Eye (tissue), 1 donor: ENCODE data around the gene LTBP1.
"Not testable (repeated sequence)": the region's sequence is repeated elsewhere in the genome, so short reads cannot be mapped to it uniquely, and the experiment has no call there.

ENCODE experiments used
- DNase-seq: peaks from one replicate; pipeline ENCODE4 v3.0.0-alpha.2; 2015

The LTBP1 gene

GRCh38 chr2:33404321-33404720 is 457.6 kb downstream of the LTBP1 start:
- DNase-seq, result no peak

GRCh38 chr2:33406622-33407021 is 459.9 kb downstream of the LTBP1 start:
- DNase-seq, result no peak

GRCh38 chr2:33408109-33408508 is 461.4 kb downstream of the LTBP1 start:
- DNase-seq, result no peak

- DNase-seq, result no peak
Measured at GRCh38 chr2:33409417-33409955, 462.7 kb downstream of the LTBP1 start.

GRCh38 chr2:33411765-33412164 is 465.0 kb downstream of the LTBP1 start:
- DNase-seq, result no peak

GRCh38 chr2:33412920-33413319 is 466.2 kb downstream of the LTBP1 start:
- DNase-seq, result no peak

GRCh38 chr2:33419581-33420200 is 472.9 kb downstream of the LTBP1 start:
- DNase-seq, result no peak

GRCh38 chr2:33420726-33421125 is 474.0 kb downstream of the LTBP1 start:
- no peak for DNase-seq

GRCh38 chr2:33421820-33422219 is 475.1 kb downstream of the LTBP1 start:
- DNase-seq, result no peak

GRCh38 chr2:33425161-33425560 is 478.4 kb downstream of the LTBP1 start:
- DNase-seq, result no peak

GRCh38 chr2:33425586-33426031 is 478.9 kb downstream of the LTBP1 start:
- no peak for DNase-seq

- peak; percentile 59 for DNase-seq
Measured at GRCh38 chr2:33426666-33427231, 480.0 kb downstream of the LTBP1 start.

- no peak for DNase-seq
Measured at GRCh38 chr2:33430077-33430476, 483.3 kb downstream of the LTBP1 start.

GRCh38 chr2:33430856-33431255 is 484.1 kb downstream of the LTBP1 start:
- DNase-seq, result no peak

GRCh38 chr2:33432871-33433270 is 486.1 kb downstream of the LTBP1 start:
- no peak for DNase-seq

- DNase-seq, result no peak
Measured at GRCh38 chr2:33433279-33434235, 486.8 kb downstream of the LTBP1 start.

GRCh38 chr2:33435518-33435917 is 488.8 kb downstream of the LTBP1 start:
- no peak for DNase-seq

GRCh38 chr2:33436083-33436482 is 489.3 kb downstream of the LTBP1 start:
- DNase-seq, result no peak

- DNase-seq, result peak; percentile 33
Measured at GRCh38 chr2:33437297-33437696, 490.5 kb downstream of the LTBP1 start.

GRCh38 chr2:33437815-33438214 is 491.1 kb downstream of the LTBP1 start:
- DNase-seq, result no peak

- DNase-seq, result peak; percentile 89
Measured at GRCh38 chr2:33441235-33441810, 494.6 kb downstream of the LTBP1 start.

GRCh38 chr2:33442052-33442451 is 495.3 kb downstream of the LTBP1 start:
- not testable (repeated sequence) for DNase-seq

GRCh38 chr2:33442528-33443079 is 495.9 kb downstream of the LTBP1 start:
- peak; percentile 33 for DNase-seq
